ENCODE results near the gene ACLY. TPM values are rescaled to one million over a fixed set of nuclear protein-coding genes. Genes with fewer than 3 reads are reported as not detected.

ACLY gene
- total and polyA plus RNA-seq, 2 of the 13 experiments (the other 11 are each of a cell fraction or from before 2014, with no cell fraction given), result 111 to 218 TPM

- 0 out of 2 replicates have a peak, but pooled peaks have one; percentile 33 for TF ChIP-seq DNMT1 (CRISPR knock-in tag; IDR thresholded peaks at IDR 0.05)
- TF ChIP-seq AKAP8 (CRISPR knock-in tag; IDR thresholded peaks at IDR 0.05), result peak; percentile 78; the same call in 1 of the 2 replicates
- peak; percentile 36; the same call in 1 of the 2 replicates for TF ChIP-seq NRL (CRISPR knock-in tag; IDR thresholded peaks at IDR 0.05; ENCODE audit: borderline replicate concordance)
- TF ChIP-seq SPEN (CRISPR knock-in tag; IDR thresholded peaks at IDR 0.05; ENCODE audit: low read depth), result peak; percentile 76
- no peak for TF ChIP-seq ZBTB40 (IDR thresholded peaks at IDR 0.05)
- TF ChIP-seq ZBTB40 (CRISPR knock-in tag; IDR thresholded peaks at IDR 0.05), result peak; percentile 42; the same call in 1 of the 2 replicates
- peak; percentile 53 for TF ChIP-seq HOXA5 (CRISPR knock-in tag; IDR thresholded peaks at IDR 0.05)
- TF ChIP-seq ZBTB44 (CRISPR knock-in tag; IDR thresholded peaks at IDR 0.05), result 0 out of 2 replicates have a peak, but pooled peaks have one; percentile 44
- no peak for TF ChIP-seq RERE (CRISPR knock-in tag; IDR thresholded peaks at IDR 0.05; ENCODE audit: low read depth)
- no peak for TF ChIP-seq NR3C1 (CRISPR knock-in tag; IDR thresholded peaks at IDR 0.05)
- no peak for TF ChIP-seq ZNF431 (CRISPR knock-in tag; IDR thresholded peaks at IDR 0.05; ENCODE audit: borderline replicate concordance, low read depth)
- TF ChIP-seq ZNF749 (CRISPR knock-in tag; IDR thresholded peaks at IDR 0.05; ENCODE audit: borderline replicate concordance), result peak; percentile 74; the same call in 1 of the 2 replicates
Measured at GRCh38 chr17:41835800-41836549, 82.8 kb downstream of the ACLY start, which contains the start of gene NT5C3B (continued).

Measured in HepG2 (cell line).